ENCODE measurements around the gene MND1. TPM values are rescaled to one million over a fixed set of nuclear protein-coding genes. Genes with fewer than 3 reads are reported as not detected.

The MND1 gene
- total and polyA plus RNA-seq, 2 donors (not counting 3 experiments of a cell fraction or from before 2014, with no cell fraction given): 0.66 to 7.7 TPM

GRCh38 chr4:153419673-153420278 lies 75.3 kb downstream of the MND1 start:
- no peaks in the 10 kb centered on the region for H3K36me3 ChIP-seq (ENCODE audit: control insufficient read depth in 2 of 2, extremely low read depth in 1 of 2, insufficient read depth in 2 of 2, low read length in 2 of 2)
- no peaks in the 10 kb centered on the region for H3K27me3 ChIP-seq (ENCODE audit: control insufficient read depth in 2 of 2, insufficient read depth in 2 of 2, low read length in 2 of 2)
- no peak overlapping the region for H3K9ac ChIP-seq (replicated peaks; ENCODE audit: extremely low read depth, insufficient read depth, low read length)
- H3K9me1 ChIP-seq (replicated peaks; ENCODE audit: control insufficient read depth, extremely low read depth, insufficient read depth, low read length): no peaks in the 10 kb centered on the region
- no peak overlapping the region for H3K4me2 ChIP-seq (ENCODE audit: insufficient read depth, low read length)
- FAIRE-seq (no peak), DNase-seq (ENCODE audit: low read depth, low spot score) (no peak)
- no peaks in the 10 kb centered on the region for H4K20me1 ChIP-seq (replicated peaks; ENCODE audit: control insufficient read depth, extremely low read depth, insufficient read depth, low read length)
- no peaks in the 10 kb centered on the region for H3K79me2 ChIP-seq (ENCODE audit: control insufficient read depth, insufficient read depth, low read length)
- TF ChIP-seq MYC (IDR thresholded peaks at IDR 0.05; ENCODE audit: low read depth, low read length) (no peak), EZH2 (IDR thresholded peaks at IDR 0.05; ENCODE audit: borderline replicate concordance, low read depth, low read length, severe bottlenecking) (no peak)
- POLR2A ChIA-PET: no interaction called here
- no peak overlapping the region for H3K4me3 ChIP-seq (replicated peaks in 1 of 3; ENCODE audit: insufficient read depth in 1 of 3, low read depth in 1 of 3, low read length in 3 of 3)
- H3K9me3 ChIP-seq (replicated peaks; ENCODE audit: control insufficient read depth, insufficient read depth, low read length): no peaks in the 10 kb centered on the region
- no peaks in the 10 kb centered on the region for H3K4me1 ChIP-seq (ENCODE audit: control insufficient read depth, extremely low read depth, insufficient read depth, low read length)
- dilution Hi-C loops (cut with MboI; ENCODE audit: extremely low pct_ligation_motif_present, low sequenced_read_pairs): no loop called here
- H2AFZ ChIP-seq (ENCODE audit: low read depth, low read length): no peak overlapping the region
- H3K27ac ChIP-seq (ENCODE audit: insufficient read depth, low read depth, low read length): no peak overlapping the region
- no TSS peak for BruUV-seq (replicated peaks)
- intact Hi-C loops (cut with micrococcal nuclease): no loop called here
- CTCF ChIA-PET: no interaction called here

- intact Hi-C loops (cut with micrococcal nuclease) (no loop called here), dilution Hi-C loops (cut with MboI; ENCODE audit: extremely low pct_ligation_motif_present, low sequenced_read_pairs) (no loop called here)
- no peaks in the 10 kb centered on the region for H3K4me1 ChIP-seq (ENCODE audit: control insufficient read depth, extremely low read depth, insufficient read depth, low read length)
- BruUV-seq (replicated peaks): no TSS peak
- no peak overlapping the region for H2AFZ ChIP-seq (ENCODE audit: low read depth, low read length)
- H3K9me1 ChIP-seq (replicated peaks; ENCODE audit: control insufficient read depth, extremely low read depth, insufficient read depth, low read length): no peaks in the 10 kb centered on the region
- H4K20me1 ChIP-seq (replicated peaks; ENCODE audit: control insufficient read depth, extremely low read depth, insufficient read depth, low read length): no peaks in the 10 kb centered on the region
- no peak overlapping the region for H3K4me3 ChIP-seq (replicated peaks in 1 of 3; ENCODE audit: insufficient read depth in 1 of 3, low read depth in 1 of 3, low read length in 3 of 3)
- TF ChIP-seq MAX (IDR thresholded peaks at IDR 0.05; ENCODE audit: insufficient read depth, insufficient read length): no peak
- TF ChIP-seq JUN (IDR thresholded peaks at IDR 0.05; ENCODE audit: borderline replicate concordance, insufficient read depth, insufficient read length, low read depth): no peak
- TF ChIP-seq GATA2 (IDR thresholded peaks at IDR 0.05; ENCODE audit: insufficient read depth, insufficient read length, low read depth, low read length): no peak
- TF ChIP-seq, protein P1, sequence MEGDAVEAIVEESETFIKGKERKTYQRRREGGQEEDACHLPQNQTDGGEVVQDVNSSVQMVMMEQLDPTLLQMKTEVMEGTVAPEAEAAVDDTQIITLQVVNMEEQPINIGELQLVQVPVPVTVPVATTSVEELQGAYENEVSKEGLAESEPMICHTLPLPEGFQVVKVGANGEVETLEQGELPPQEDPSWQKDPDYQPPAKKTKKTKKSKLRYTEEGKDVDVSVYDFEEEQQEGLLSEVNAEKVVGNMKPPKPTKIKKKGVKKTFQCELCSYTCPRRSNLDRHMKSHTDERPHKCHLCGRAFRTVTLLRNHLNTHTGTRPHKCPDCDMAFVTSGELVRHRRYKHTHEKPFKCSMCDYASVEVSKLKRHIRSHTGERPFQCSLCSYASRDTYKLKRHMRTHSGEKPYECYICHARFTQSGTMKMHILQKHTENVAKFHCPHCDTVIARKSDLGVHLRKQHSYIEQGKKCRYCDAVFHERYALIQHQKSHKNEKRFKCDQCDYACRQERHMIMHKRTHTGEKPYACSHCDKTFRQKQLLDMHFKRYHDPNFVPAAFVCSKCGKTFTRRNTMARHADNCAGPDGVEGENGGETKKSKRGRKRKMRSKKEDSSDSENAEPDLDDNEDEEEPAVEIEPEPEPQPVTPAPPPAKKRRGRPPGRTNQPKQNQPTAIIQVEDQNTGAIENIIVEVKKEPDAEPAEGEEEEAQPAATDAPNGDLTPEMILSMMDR (IDR thresholded peaks at IDR 0.05; ENCODE audit: extremely low read depth in 1 of 2, insufficient read depth in 1 of 2, low read depth in 1 of 2, low read length in 2 of 2): no peak
- TF ChIP-seq POLR2A (IDR thresholded peaks at IDR 0.05; ENCODE audit: low read depth, low read length): no peak
- TF ChIP-seq EZH2 (IDR thresholded peaks at IDR 0.05; ENCODE audit: borderline replicate concordance, low read depth, low read length, severe bottlenecking): no peak
- no peak for TF ChIP-seq POLR2AphosphoS5 (IDR thresholded peaks at IDR 0.05; ENCODE audit: insufficient read depth, low read depth, low read length)
- TF ChIP-seq MYC (IDR thresholded peaks at IDR 0.05; ENCODE audit: low read depth, low read length): no peak
- TF ChIP-seq FOS (IDR thresholded peaks at IDR 0.05; ENCODE audit: borderline replicate concordance, insufficient read depth, low read length): no peak
- no peak for DNase-seq (ENCODE audit: low read depth, low spot score)
- no peaks in the 10 kb centered on the region for H3K9me3 ChIP-seq (replicated peaks; ENCODE audit: control insufficient read depth, insufficient read depth, low read length)
- ChIA-PET POLR2A (no interaction called here), CTCF (interaction anchor here (1.6 kb wide), 1 partner anchor 154 kb away, joined by 4 read pairs; no protein-coding TSS in a partner anchor)
- FAIRE-seq: no peak
- H3K27ac ChIP-seq (ENCODE audit: insufficient read depth, low read depth, low read length): no peak overlapping the region
- no peaks in the 10 kb centered on the region for H3K36me3 ChIP-seq (ENCODE audit: control insufficient read depth in 2 of 2, extremely low read depth in 1 of 2, insufficient read depth in 2 of 2, low read length in 2 of 2)
- H3K4me2 ChIP-seq (ENCODE audit: insufficient read depth, low read length): no peak overlapping the region
- no peaks in the 10 kb centered on the region for H3K79me2 ChIP-seq (ENCODE audit: control insufficient read depth, insufficient read depth, low read length)
- no peaks in the 10 kb centered on the region for H3K27me3 ChIP-seq (ENCODE audit: control insufficient read depth in 2 of 2, insufficient read depth in 2 of 2, low read length in 2 of 2)
- no peak overlapping the region for H3K9ac ChIP-seq (replicated peaks; ENCODE audit: extremely low read depth, insufficient read depth, low read length)
Measured at GRCh38 chr4:153420361-153420760, 75.9 kb downstream of the MND1 start.

Measured in endothelial cell of umbilical vein (primary cell).